NCI-H2107 treated with DMSO at 0.1 percent for 48 hours (cell line): ENCODE data around the gene IFTAP.
"Not testable (repeated sequence)": the region's sequence is repeated elsewhere in the genome, so short reads cannot be mapped to it uniquely, and the experiment has no call there.

Source experiments
- DNase-seq: peaks from one replicate; lab custom pipeline; 2025; ENCODE audit not compliant: unreplicated experiment; lab: John Stamatoyannopoulos, UW

Gene IFTAP

GRCh38 chr11:36635066-36635862, 41.0 kb downstream of the IFTAP start:
- no peak for DNase-seq

GRCh38 chr11:36638556-36638955, 44.3 kb downstream of the IFTAP start:
- no peak for DNase-seq

- DNase-seq = no peak
These were observed 63.4 kb downstream of the IFTAP start for GRCh38 chr11:36657610-36658267.

- not testable (repeated sequence) for DNase-seq
These were observed 67.1 kb downstream of the IFTAP start for GRCh38 chr11:36661359-36661758.

GRCh38 chr11:36672815-36673450, 78.6 kb downstream of the IFTAP start:
- DNase-seq = peak; percentile 17

- DNase-seq = not testable (repeated sequence)
These were observed 85.2 kb downstream of the IFTAP start for GRCh38 chr11:36679547-36679946.

- no peak for DNase-seq
These were observed 89.5 kb downstream of the IFTAP start for GRCh38 chr11:36683818-36684217.

GRCh38 chr11:36684840-36685801, 90.8 kb downstream of the IFTAP start:
- no peak for DNase-seq

GRCh38 chr11:36688132-36688531, 93.8 kb downstream of the IFTAP start:
- no peak for DNase-seq

- no peak for DNase-seq
These were observed 94.4 kb downstream of the IFTAP start for GRCh38 chr11:36688571-36689291.

GRCh38 chr11:36689442-36689841, 95.1 kb downstream of the IFTAP start:
- DNase-seq = no peak

- DNase-seq = no peak
These were observed 98.4 kb downstream of the IFTAP start for GRCh38 chr11:36692704-36693103.

- no peak for DNase-seq
These were observed 99.0 kb downstream of the IFTAP start for GRCh38 chr11:36693139-36693843.

- DNase-seq = no peak
These were observed 100.8 kb downstream of the IFTAP start for GRCh38 chr11:36695111-36695510.

- no peak for DNase-seq
These were observed 101.3 kb downstream of the IFTAP start for GRCh38 chr11:36695571-36695970.

GRCh38 chr11:36696550-36696949, 102.2 kb downstream of the IFTAP start:
- DNase-seq = no peak

GRCh38 chr11:36699271-36699670, 105.0 kb downstream of the IFTAP start:
- peak; percentile 6 for DNase-seq

- DNase-seq = no peak
These were observed 105.9 kb downstream of the IFTAP start for GRCh38 chr11:36700246-36700645.

GRCh38 chr11:36702330-36703054, 108.2 kb downstream of the IFTAP start:
- peak; percentile 47 for DNase-seq
